Lower leg skin (tissue), 4 donors: ENCODE results near the gene IRF9. TPM values are rescaled to one million over a fixed set of nuclear protein-coding genes. Genes with fewer than 3 reads are reported as not detected.

Experiments used
- DNase-seq, 2 donors: peaks; one replicate each; pipeline ENCODE4 v3.0.0-alpha.2; 2019; ENCODE audit warnings: low spot score in 2 of 2
- H3K4me3 ChIP-seq: fragments of 200-600 bp; sonication (generic); 2 replicates; pipeline ENCODE4 v1.5.1; 2017; ENCODE audit warnings: mild to moderate bottlenecking, low read depth; ENCODE audit not compliant: poor library complexity, severe bottlenecking
- CTCF ChIP-seq, 3 donors: fragments of 450-650 bp; IDR thresholded peaks; one replicate each; pipeline ENCODE4 v1.5.1; 2016; ENCODE audit warnings: antibody characterized with exemption in 3 of 3, mild to moderate bottlenecking in 3 of 3, moderate library complexity in 2 of 3
- POLR2A ChIP-seq, 2 donors: fragments of 450-650 bp; IDR thresholded peaks; one replicate each; pipeline ENCODE4 v1.6.1; 2016 to 2017; ENCODE audit warnings: antibody characterized with exemption in 2 of 2, mild to moderate bottlenecking in 1 of 2, moderate library complexity in 1 of 2
- WGBS, 2 donors: methylation state at CpG; one replicate each; pipeline ENCODE4 v1.1.5; 2018; 5-methylcytosine and 5-hydroxymethylcytosine counted together
- intact Hi-C: fragments of 100-400 bp; cut with DNase I; formaldehyde crosslinking; loops from one replicate; pipeline ENCODE4 v1.15.0; 2023; ENCODE audit warnings: low total_unique reads
- total RNA-seq, 4 donors: library from RNA; depleted of rRNA; stranded (reverse); fragments of >200 nt; gene quantifications; one replicate each; pipeline ENCODE4 v1.1.0, GENCODE V29; 2016

Gene IRF9
- total RNA-seq, 4 donors from 2014 or later = 36.1 to 54.1 (median 44.2) TPM

GRCh38 chr14:24156840-24157239 is 4.2 kb upstream of the IRF9 start:
- no peak overlapping the region for H3K4me3 ChIP-seq
- no peak for DNase-seq
- intact Hi-C loops = no loop called here
- WGBS, 2 donors = 79 to 83% methylated on average over 1 of the region's 1 CpG
- no peak for TF ChIP-seq CTCF (IDR thresholded peaks at IDR 0.05)
- no peak for TF ChIP-seq POLR2A (IDR thresholded peaks at IDR 0.05)

DNA sequence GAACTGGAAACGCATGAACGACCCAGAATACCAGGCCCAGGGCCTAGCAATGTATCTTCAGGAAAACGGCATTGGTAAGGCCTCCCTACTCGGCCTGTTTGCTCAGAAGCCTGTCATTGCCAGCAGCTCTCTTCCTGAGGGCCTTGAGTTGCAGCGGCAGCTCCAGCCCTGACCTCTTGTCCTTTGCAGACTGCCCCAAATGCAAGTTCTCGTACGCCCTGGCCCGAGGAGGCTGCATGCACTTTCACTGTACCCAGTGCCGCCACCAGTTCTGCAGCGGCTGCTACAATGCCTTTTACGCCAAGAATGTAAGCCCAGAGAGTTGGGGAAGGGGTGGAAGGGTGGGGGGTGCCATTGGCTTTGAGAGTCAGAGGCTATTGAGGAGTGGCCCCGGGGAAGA is 3.7 kb upstream of the IRF9 start:
- no peak overlapping the region for H3K4me3 ChIP-seq
- no peak for DNase-seq
- intact Hi-C loops = no loop called here
- TF ChIP-seq CTCF (IDR thresholded peaks at IDR 0.05) (no peak), POLR2A (IDR thresholded peaks at IDR 0.05) (no peak)
- WGBS, 2 donors = 91 to 93% methylated on average over 12 of the region's 12 CpGs

DNA sequence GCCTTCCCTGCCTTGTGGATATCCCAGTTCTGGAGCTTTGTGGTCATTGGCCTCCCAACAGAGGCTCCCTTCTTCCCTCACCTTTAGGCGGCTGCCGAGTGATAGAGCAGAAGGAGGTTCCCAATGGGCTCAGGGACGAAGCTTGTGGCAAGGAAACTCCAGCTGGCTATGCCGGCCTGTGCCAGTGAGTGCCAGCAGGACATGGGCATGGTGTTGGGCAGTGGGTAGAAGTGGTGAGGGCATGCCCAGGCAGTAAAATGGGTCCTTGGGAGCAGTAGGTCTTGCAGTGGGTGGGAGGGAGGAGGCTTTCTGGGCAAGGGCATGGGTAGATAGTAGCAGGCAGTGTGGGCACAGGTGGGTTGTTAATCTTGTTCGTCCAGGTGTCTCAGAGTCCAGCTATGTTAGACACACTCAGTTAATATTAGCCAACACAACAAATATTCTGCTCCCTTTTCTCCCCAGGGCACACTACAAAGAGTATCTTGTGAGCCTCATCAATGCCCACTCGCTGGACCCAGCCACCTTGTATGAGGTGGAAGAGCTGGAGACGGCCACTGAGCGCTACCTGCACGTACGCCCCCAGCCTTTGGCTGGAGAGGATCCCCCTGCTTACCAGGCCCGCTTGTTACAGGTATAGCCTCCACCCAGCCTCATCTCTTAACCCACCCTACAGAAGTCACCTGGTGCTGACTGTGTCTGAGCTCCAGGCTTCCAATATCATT is 1.1 kb upstream of the IRF9 start:
- DNase-seq = peak in 1 of 2 donors; percentile 81
- TF ChIP-seq POLR2A (IDR thresholded peaks at IDR 0.05) = no peak
- TF ChIP-seq CTCF (IDR thresholded peaks at IDR 0.05) = no peak
- intact Hi-C loops = no loop called here
- H3K4me3 ChIP-seq = no peak overlapping the region
- WGBS, 2 donors = 82 to 83% methylated on average over 11 of the region's 11 CpGs

- intact Hi-C loops = no loop called here
- no peak overlapping the region for H3K4me3 ChIP-seq
- WGBS, 2 donors = 93 to 94% methylated on average over 4 of the region's 4 CpGs
- TF ChIP-seq POLR2A (IDR thresholded peaks at IDR 0.05) = no peak
- DNase-seq = no peak
Measured at GRCh38 chr14:24160499-24160849, 591 bp upstream of the IRF9 start.

GRCh38 chr14:24162093-24162492 is 1.0 kb downstream of the IRF9 start:
- WGBS, 2 donors = 40 to 46% methylated on average over 8 of the region's 8 CpGs
- intact Hi-C loops = no loop called here
- peak overlapping the region; percentile 53 for H3K4me3 ChIP-seq
- no peak for DNase-seq
- TF ChIP-seq CTCF (IDR thresholded peaks at IDR 0.05) (no peak), POLR2A (IDR thresholded peaks at IDR 0.05) (no peak)

DNA sequence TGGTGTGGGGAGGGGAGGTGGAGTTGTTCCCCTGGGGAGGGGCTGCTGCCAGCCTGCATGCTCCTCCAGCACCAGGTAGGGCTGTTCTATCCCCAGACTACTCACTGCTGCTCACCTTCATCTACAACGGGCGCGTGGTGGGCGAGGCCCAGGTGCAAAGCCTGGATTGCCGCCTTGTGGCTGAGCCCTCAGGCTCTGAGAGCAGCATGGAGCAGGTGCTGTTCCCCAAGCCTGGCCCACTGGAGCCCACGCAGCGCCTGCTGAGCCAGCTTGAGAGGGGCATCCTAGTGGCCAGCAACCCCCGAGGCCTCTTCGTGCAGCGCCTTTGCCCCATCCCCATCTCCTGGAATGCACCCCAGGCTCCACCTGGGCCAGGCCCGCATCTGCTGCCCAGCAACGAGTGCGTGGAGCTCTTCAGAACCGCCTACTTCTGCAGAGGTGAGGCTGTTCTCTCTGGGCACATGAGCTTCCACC is 3.5 kb downstream of the IRF9 start:
- 59 to 72% methylated on average over 9 to 14 of the region's 14 CpGs for WGBS, 2 donors
- H3K4me3 ChIP-seq = no peak overlapping the region
- intact Hi-C loops = no loop called here
- TF ChIP-seq POLR2A (IDR thresholded peaks at IDR 0.05) (no peak), CTCF (IDR thresholded peaks at IDR 0.05) (no peak)
- DNase-seq = no peak
